Sigmoid colon (tissue), 4 donors: ENCODE data around the gene FRS2.

Experiments used
- POLR2AphosphoS5 ChIP-seq, 4 donors: sonication (generic); formaldehyde crosslinking; IDR thresholded peaks; one replicate each; pipeline ENCODE4 v1.6.1; 2017; ENCODE audit warnings: antibody characterized with exemption in 4 of 4
- TF ChIP-seq, protein P1 (sequence below), 4 experiments: fragments of 450-650 bp in 3 of 4; fragments of 200-600 bp in 1 of 4; IDR thresholded peaks; one replicate each; pipeline ENCODE4 v1.5.1; 2016 to 2019; ENCODE audit warnings: antibody characterized with exemption in 4 of 4, mild to moderate bottlenecking in 3 of 4, moderate library complexity in 2 of 4

DNA sequence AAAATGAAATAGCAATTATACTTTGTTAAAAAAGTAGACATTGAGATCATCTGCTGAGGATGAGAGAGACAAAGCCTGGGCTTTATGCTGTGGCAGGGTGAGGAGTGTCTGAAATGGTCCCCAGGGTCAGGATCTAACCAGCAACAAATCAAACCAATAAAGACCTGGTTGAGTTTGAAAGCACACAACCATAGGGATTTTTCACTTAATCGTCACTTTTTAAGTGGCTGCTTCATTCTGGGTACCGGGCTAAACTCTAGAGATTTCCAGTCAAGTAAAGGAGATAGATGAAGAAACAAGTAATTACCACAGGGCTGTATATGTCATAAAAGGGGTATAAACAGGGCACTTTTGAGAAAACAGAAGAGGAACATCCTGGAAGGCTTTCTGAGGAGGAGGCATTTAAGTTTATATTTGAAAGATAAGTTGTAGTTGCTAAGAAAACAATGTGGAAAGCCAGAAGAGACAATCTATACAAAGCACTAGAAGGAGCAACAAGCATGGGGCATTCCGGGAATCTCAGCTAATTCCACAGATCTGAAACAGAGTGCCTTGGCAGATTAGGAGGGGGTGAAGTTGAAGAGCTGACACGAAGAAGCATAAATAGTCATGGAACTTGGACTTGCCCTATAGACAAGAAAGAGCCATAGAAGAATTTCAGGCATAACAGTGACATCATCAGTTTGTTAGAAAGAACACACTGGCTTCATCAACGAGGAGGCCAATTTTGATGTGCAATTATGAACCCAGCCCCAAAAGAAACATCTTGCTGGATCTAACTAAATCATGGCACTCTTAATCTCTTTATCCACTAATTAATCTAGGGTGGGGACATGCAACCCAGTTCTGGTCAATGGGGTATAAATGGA lies 46.9 kb upstream of the FRS2 start:
- no peak for TF ChIP-seq POLR2AphosphoS5 (IDR thresholded peaks at IDR 0.05)
- TF ChIP-seq, protein P1, sequence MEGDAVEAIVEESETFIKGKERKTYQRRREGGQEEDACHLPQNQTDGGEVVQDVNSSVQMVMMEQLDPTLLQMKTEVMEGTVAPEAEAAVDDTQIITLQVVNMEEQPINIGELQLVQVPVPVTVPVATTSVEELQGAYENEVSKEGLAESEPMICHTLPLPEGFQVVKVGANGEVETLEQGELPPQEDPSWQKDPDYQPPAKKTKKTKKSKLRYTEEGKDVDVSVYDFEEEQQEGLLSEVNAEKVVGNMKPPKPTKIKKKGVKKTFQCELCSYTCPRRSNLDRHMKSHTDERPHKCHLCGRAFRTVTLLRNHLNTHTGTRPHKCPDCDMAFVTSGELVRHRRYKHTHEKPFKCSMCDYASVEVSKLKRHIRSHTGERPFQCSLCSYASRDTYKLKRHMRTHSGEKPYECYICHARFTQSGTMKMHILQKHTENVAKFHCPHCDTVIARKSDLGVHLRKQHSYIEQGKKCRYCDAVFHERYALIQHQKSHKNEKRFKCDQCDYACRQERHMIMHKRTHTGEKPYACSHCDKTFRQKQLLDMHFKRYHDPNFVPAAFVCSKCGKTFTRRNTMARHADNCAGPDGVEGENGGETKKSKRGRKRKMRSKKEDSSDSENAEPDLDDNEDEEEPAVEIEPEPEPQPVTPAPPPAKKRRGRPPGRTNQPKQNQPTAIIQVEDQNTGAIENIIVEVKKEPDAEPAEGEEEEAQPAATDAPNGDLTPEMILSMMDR (IDR thresholded peaks at IDR 0.05) = no peak
